HG03060 (cell line): Measurements from ENCODE around the gene BEGAIN.
"Not testable (repeated sequence)": the region's sequence is repeated elsewhere in the genome, so short reads cannot be mapped to it uniquely, and the experiment has no call there.

Experiments
- ATAC-seq: cut with Tn5 transposase; IDR thresholded peaks from one replicate; pipeline ENCODE4 v1.9.1; 2021; ENCODE audit warnings: low read depth, moderate number of reproducible peaks; ENCODE audit not compliant: unreplicated experiment

Gene BEGAIN

GRCh38 chr14:100525615-100526014 is 61.6 kb downstream of the BEGAIN start:
- no peak for ATAC-seq

- ATAC-seq: no peak
Measured at GRCh38 chr14:100524933-100525243, 62.3 kb downstream of the BEGAIN start.

GRCh38 chr14:100524233-100524932 is 62.8 kb downstream of the BEGAIN start:
- ATAC-seq: no peak

GRCh38 chr14:100523843-100524169 is 63.4 kb downstream of the BEGAIN start:
- ATAC-seq: no peak

- ATAC-seq: no peak
Measured at GRCh38 chr14:100523131-100523842, 63.9 kb downstream of the BEGAIN start.

GRCh38 chr14:100522616-100523099 is 64.6 kb downstream of the BEGAIN start:
- ATAC-seq: no peak

- ATAC-seq: not testable (repeated sequence)
Measured at GRCh38 chr14:100506053-100506452, 81.2 kb downstream of the BEGAIN start.

- no peak for ATAC-seq
Measured at GRCh38 chr14:100504372-100505078, 82.7 kb downstream of the BEGAIN start.

- no peak for ATAC-seq
Measured at GRCh38 chr14:100503251-100503650, 84.0 kb downstream of the BEGAIN start.

GRCh38 chr14:100502622-100503220 is 84.5 kb downstream of the BEGAIN start:
- ATAC-seq: no peak

GRCh38 chr14:100500128-100500527 is 87.1 kb downstream of the BEGAIN start:
- ATAC-seq: no peak

- no peak for ATAC-seq
Measured at GRCh38 chr14:100498068-100498467, 89.1 kb downstream of the BEGAIN start.

- no peak for ATAC-seq
Measured at GRCh38 chr14:100495917-100496316, 91.3 kb downstream of the BEGAIN start.

- no peak for ATAC-seq
Measured at GRCh38 chr14:100494645-100495044, 92.6 kb downstream of the BEGAIN start.

- no peak for ATAC-seq
Measured at GRCh38 chr14:100490252-100490651, 97.0 kb downstream of the BEGAIN start.

GRCh38 chr14:100488057-100488456 is 99.2 kb downstream of the BEGAIN start:
- no peak for ATAC-seq

GRCh38 chr14:100487304-100487703 is 99.9 kb downstream of the BEGAIN start:
- no peak for ATAC-seq
